LoVo (cell line): Measurements from ENCODE around the gene ASPDH.

Experiments used
- DNase-seq: peaks from one replicate; pipeline ENCODE4 v3.0.0-alpha.2; 2016; ENCODE audit warnings: low spot score

ASPDH gene

GRCh38 chr19:50496189-50497021 lies 17.3 kb downstream of the ASPDH start:
- no peak for DNase-seq

- no peak for DNase-seq
These were observed 18.6 kb downstream of the ASPDH start for GRCh38 chr19:50495020-50495531.

GRCh38 chr19:50494186-50495019 lies 19.3 kb downstream of the ASPDH start:
- no peak for DNase-seq

GRCh38 chr19:50493171-50493570 lies 20.5 kb downstream of the ASPDH start:
- no peak for DNase-seq

- no peak for DNase-seq
These were observed 21.2 kb downstream of the ASPDH start for GRCh38 chr19:50492303-50493052.

- DNase-seq: no peak
These were observed 22.7 kb downstream of the ASPDH start for GRCh38 chr19:50490991-50491472.

- no peak for DNase-seq
These were observed 23.3 kb downstream of the ASPDH start for GRCh38 chr19:50490411-50490811.

GRCh38 chr19:50489461-50490011 lies 24.2 kb downstream of the ASPDH start:
- no peak for DNase-seq

GRCh38 chr19:50488389-50489194 lies 25.1 kb downstream of the ASPDH start:
- DNase-seq: no peak

- DNase-seq: no peak
These were observed 26.7 kb downstream of the ASPDH start for GRCh38 chr19:50486823-50487515.

- no peak for DNase-seq
These were observed 28.3 kb downstream of the ASPDH start for GRCh38 chr19:50485284-50485955.

- DNase-seq: no peak
These were observed 30.8 kb downstream of the ASPDH start for GRCh38 chr19:50482916-50483315.

GRCh38 chr19:50482271-50482855 lies 31.4 kb downstream of the ASPDH start:
- DNase-seq: no peak

GRCh38 chr19:50481351-50482149 lies 32.2 kb downstream of the ASPDH start:
- no peak for DNase-seq

- DNase-seq: no peak
These were observed 33.2 kb downstream of the ASPDH start for GRCh38 chr19:50480281-50481111.

- no peak for DNase-seq
These were observed 33.9 kb downstream of the ASPDH start for GRCh38 chr19:50479761-50480251.
